ENCODE results near the gene FBXO36.
A peak's percentile ranks its signal among the peaks of the same experiment; 100 is the strongest.

Gene FBXO36

GRCh38 chr2:229974266-229974665 lies 52.0 kb downstream of the FBXO36 start:
- no peak for DNase-seq

GRCh38 chr2:229980431-229981184 lies 58.3 kb downstream of the FBXO36 start:
- peak; percentile 68 for DNase-seq

- DNase-seq: no peak
Measured at GRCh38 chr2:229993236-229993635, 70.9 kb downstream of the FBXO36 start.

DNA sequence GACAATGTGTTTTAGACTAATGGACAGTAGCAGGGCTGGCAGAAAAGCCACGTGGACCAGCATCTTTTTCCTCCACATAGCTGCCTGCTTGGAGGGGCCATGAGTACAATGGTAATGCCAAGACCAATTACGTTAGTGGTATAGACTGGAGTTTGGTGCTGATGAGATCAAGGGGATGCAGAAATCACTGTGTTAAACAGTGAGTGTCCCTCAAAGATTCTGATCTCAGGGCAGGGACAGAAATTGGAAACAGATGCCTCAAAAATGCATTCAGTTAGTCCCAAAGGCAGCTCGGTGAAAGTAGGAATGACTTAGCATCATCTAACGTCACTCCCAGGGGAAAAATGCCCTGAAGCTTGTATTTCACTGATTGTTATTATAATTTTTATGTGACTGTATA lies 74.0 kb downstream of the FBXO36 start:
- no peak for DNase-seq

GRCh38 chr2:229997565-229997964 lies 75.3 kb downstream of the FBXO36 start:
- no peak for DNase-seq

GRCh38 chr2:230000118-230000841 lies 78.0 kb downstream of the FBXO36 start:
- no peak for DNase-seq

- DNase-seq: peak; percentile 80
Measured at GRCh38 chr2:230007931-230008707, 85.8 kb downstream of the FBXO36 start.

- DNase-seq: no peak
Measured at GRCh38 chr2:230008708-230009066, 86.4 kb downstream of the FBXO36 start.

DNA sequence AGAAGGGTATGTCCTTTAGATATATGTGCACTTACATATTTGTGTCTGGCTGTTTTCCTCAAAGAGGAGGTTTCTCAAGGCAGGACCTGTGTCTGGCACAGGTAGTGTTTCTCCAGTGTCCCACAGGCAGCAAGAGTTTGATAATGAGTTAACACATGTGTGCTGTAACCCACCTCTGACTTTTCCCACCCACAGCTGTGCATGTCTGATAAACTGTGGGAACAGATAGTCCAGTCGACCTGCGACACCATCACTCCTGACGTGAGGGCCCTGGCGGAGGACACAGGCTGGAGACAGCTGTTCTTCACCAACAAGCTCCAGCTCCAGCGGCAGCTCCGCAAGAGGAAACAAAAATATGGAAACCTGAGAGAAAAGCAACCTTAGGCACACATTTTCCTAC lies 88.2 kb downstream of the FBXO36 start:
- DNase-seq: no peak

DNA sequence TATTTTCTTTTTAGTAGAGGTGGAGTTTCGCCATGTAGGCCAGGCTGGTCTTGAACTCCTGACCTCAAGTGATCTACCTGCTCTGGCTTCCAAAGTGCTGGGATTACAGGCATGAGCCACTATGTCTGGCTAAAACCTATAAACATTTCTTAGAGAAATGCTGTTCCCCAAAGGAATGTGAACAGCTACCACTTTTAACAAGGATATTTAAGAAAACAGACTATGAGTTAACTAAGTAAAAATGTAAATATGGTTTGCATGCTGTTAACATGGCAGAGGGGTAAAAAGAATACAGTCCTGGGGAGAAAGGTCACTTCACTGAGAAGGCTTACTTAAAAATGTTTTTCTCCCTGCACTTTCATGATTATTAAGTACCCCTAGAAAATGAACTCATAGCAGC lies 89.3 kb downstream of the FBXO36 start:
- no peak for DNase-seq

DNA sequence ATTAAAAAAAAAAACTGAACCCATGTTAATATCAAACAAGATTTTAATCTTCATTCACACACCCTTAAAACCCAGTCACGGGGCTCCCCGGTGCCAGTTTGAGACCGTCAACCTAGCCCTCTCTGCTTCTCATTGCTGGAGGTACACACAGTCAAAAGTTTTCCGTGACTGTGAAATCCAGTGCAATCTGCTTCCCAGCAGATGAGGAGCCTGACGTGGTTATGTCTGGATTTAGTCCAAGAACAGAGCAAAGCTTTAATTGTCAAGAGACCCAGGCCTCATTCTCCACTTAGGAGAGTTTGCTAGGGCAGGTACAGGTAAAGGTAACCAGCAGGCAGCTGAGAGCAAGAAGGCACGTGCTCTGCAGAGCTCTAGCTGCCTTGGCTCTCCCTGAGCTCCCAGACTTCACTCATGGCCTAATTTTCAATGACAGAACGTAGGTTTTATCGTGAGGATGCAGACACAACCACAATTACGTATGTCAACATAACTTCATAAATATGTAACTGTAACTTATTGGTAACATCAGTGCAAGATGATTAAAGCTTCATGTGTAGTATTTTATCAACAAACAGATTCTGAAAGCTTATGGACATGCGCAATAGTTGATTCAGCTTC lies 90.1 kb downstream of the FBXO36 start:
- DNase-seq: no peak

DNA sequence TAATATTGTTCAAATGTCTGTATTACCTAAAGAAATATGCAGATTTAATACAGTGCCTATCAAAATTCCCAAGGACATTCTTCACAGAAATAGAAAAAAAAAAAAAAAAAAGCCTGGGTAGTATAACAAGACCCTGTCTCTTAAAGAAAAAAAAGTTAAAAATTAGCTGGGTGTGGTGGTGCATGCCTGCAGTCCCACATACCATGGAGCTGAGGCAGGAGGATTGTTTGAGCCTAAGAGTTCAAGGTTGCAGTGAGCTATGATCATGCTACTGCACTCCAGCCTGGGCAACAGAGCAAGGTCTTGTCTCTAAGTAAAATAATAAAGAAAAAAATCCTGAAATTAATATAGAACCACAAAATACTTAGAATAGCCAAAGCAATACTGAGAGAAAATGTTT lies 94.5 kb downstream of the FBXO36 start:
- no peak for DNase-seq

GRCh38 chr2:230018153-230018552 lies 95.8 kb downstream of the FBXO36 start:
- DNase-seq: no peak

DNA sequence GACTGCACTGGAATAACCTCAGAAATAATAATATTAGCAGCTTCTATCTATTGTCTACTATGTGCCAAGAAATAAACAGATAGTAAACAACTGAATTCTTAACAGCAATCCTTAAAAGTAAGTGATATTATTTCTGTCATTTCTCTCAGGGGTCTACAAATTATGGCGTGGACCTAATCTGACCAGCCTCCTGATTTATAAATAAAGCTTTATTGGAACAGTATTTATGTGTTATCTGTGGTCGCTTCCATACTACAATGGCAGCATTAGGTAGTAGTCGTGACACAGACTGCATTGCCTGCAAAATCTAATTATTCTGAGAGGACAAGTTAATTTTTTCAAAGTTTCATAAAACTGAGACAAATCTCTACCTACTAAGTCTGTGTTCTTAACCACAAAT lies 97.4 kb downstream of the FBXO36 start:
- DNase-seq: no peak

DNA sequence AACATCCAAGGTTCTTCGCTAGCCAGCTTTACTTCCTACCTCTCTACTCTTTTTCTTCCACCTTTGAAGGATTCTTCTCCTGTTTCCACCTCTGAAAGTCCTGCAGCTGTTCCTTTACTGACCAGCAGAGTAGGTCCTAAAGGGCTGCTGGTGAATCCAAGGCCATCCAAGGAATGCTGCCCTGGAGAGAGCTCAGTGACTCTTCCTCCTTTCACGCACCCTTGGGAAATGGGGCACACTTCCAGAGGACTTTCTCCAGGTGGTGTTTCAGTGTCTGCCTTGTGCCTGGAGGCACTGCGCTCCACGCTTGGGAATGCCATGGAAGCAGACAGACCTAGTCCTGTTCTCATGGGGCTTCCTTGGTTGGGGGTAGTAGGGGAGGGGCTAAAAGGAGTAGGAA lies 101.0 kb downstream of the FBXO36 start:
- no peak for DNase-seq

GRCh38 chr2:230042195-230042594 lies 119.9 kb downstream of the FBXO36 start:
- DNase-seq: no peak

- DNase-seq: no peak
Measured at GRCh38 chr2:230043025-230043424, 120.7 kb downstream of the FBXO36 start.

GRCh38 chr2:230043461-230043860 lies 121.2 kb downstream of the FBXO36 start:
- DNase-seq: no peak

GRCh38 chr2:230046491-230046890 lies 124.2 kb downstream of the FBXO36 start:
- DNase-seq: no peak

GRCh38 chr2:230048010-230048671 lies 125.8 kb downstream of the FBXO36 start:
- no peak for DNase-seq

GRCh38 chr2:230050136-230050535 lies 127.8 kb downstream of the FBXO36 start:
- no peak for DNase-seq

DNA sequence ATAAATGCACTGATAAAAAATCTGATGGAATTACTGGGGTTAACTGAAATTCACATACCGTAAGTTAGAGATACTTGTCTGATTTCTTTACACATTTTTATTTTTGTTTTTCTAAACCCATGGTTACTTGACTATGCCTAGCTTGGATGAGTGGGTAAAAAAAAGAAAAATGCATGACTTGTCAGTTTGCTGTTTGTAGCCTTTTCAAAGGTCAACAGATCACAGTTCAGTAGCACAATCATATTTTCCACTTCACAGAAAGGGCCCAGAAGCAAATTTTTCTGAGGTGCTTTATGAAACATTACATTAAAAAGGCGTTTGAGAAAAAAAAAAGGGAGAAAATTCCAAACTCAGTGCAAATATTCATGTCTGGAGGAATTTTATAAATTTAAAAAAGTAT lies 130.0 kb downstream of the FBXO36 start:
- DNase-seq: no peak
